SK-N-SH (cell line): ENCODE measurements around the gene SHB. TPM values are rescaled to one million over a fixed set of nuclear protein-coding genes. Genes with fewer than 3 reads are reported as not detected.

Experiments
- CTCF ChIA-PET: fragments of 300-600, 350-600 bp; formaldehyde crosslinking; extraction: SDS; loops from one replicate; lab custom pipeline; 2021; lab: Yijun Ruan, JAX
- POLR2A ChIA-PET: fragments of 350-600 bp; sonication (Branson Sonifier 250); formaldehyde crosslinking; extraction: SDS; loops from one replicate; lab custom pipeline; 2020; ENCODE audit warnings: antibody characterized with exemption, inconsistent platforms; lab: Yijun Ruan, JAX
- DNase-seq: peaks from one replicate; pipeline ENCODE4 v3.0.0; 2012
- H2AFZ ChIP-seq: fragments of 200-600 bp; sonication (generic); 2 replicates; pipeline ENCODE4 v1.8.1; 2016; ENCODE audit warnings: antibody characterized with exemption, mild to moderate bottlenecking, low read depth
- H3F3A ChIP-seq: fragments of 200-600 bp; sonication (generic); replicated peaks from 2 replicates; pipeline ENCODE3; 2016; ENCODE audit warnings: antibody characterized with exemption, mild to moderate bottlenecking; ENCODE audit not compliant: insufficient read depth
- H3K27ac ChIP-seq, 2 experiments: fragments of 200-500 bp in 1 of 2; fragments of 200-600 bp in 1 of 2; sonication (Bioruptor generic) in 1 of 2; sonication (generic), shearing (Covaris generic) in 1 of 2; 2 replicates each; pipeline versions ENCODE4 v1.5.1 to v1.6.1; 2014 to 2016; ENCODE audit warnings: low read depth in 2 of 2, inconsistent platforms in 1 of 2, low read length in 1 of 2, mild to moderate bottlenecking in 1 of 2, mixed read lengths in 1 of 2
- H3K27me3 ChIP-seq: fragments of 200-600 bp; sonication (generic), shearing (Covaris generic); 2 replicates; pipeline ENCODE4 v1.6.1; 2016; ENCODE audit warnings: mixed run types; ENCODE audit not compliant: insufficient read depth
- H3K36me3 ChIP-seq, 2 experiments: fragments of 200-500 bp in 1 of 2; fragments of 200-600 bp in 1 of 2; sonication (Bioruptor generic) in 1 of 2; sonication (generic) in 1 of 2; replicated peaks in 1 of 2; 2 replicates each; pipeline versions ENCODE3 to v1.5.1; 2014 to 2016; ENCODE audit warnings: low read length in 1 of 2, mild to moderate bottlenecking in 1 of 2; ENCODE audit not compliant: insufficient read depth in 2 of 2, control insufficient read depth in 1 of 2
- H3K4me1 ChIP-seq, 2 experiments: fragments of 200-500 bp in 1 of 2; fragments of 200-600 bp in 1 of 2; sonication (Bioruptor generic) in 1 of 2; sonication (generic), shearing (Covaris generic) in 1 of 2; 2 replicates each; pipeline versions ENCODE4 v1.5.1 to v1.6.1; 2014 to 2016; ENCODE audit warnings: low read depth in 1 of 2, low read length in 1 of 2, mixed run types in 1 of 2; ENCODE audit not compliant: insufficient read depth in 2 of 2, control insufficient read depth in 1 of 2
- H3K4me2 ChIP-seq: fragments of 200-600 bp; sonication (generic), shearing (Covaris generic); 2 replicates; pipeline ENCODE4 v1.6.1; 2017; ENCODE audit warnings: mixed run types
- H3K4me3 ChIP-seq, 2 experiments: fragments of 200-500 bp in 1 of 2; fragments of 200-600 bp in 1 of 2; sonication (Bioruptor generic) in 1 of 2; sonication (generic), shearing (Covaris generic) in 1 of 2; 2 replicates each; pipeline versions ENCODE4 v1.5.1 to v1.8.1; 2014 to 2016; ENCODE audit warnings: low read depth in 2 of 2, inconsistent platforms in 1 of 2, low read length in 1 of 2, mild to moderate bottlenecking in 1 of 2, mixed read lengths in 1 of 2, moderate library complexity in 1 of 2
- H3K79me2 ChIP-seq: fragments of 200-600 bp; sonication (generic); 2 replicates; pipeline ENCODE4 v1.8.1; 2017; ENCODE audit warnings: mild to moderate bottlenecking; ENCODE audit not compliant: insufficient read depth
- H3K9ac ChIP-seq: fragments of 200-600 bp; sonication (generic); 2 replicates; pipeline ENCODE4 v1.6.1; 2017; ENCODE audit warnings: mixed run types
- H3K9me2 ChIP-seq: fragments of 200-600 bp; sonication (generic); 2 replicates; pipeline ENCODE4 v1.6.1; 2017; ENCODE audit warnings: mixed run types
- H3K9me3 ChIP-seq: fragments of 200-600 bp; sonication (generic); 2 replicates; pipeline ENCODE4 v1.6.1; 2017; ENCODE audit warnings: mixed run types, mild to moderate bottlenecking, moderate library complexity
- H4K20me1 ChIP-seq: fragments of 200-600 bp; sonication (generic); 2 replicates; pipeline ENCODE4 v1.6.1; 2017; ENCODE audit warnings: mild to moderate bottlenecking, mixed run types; ENCODE audit not compliant: insufficient read depth
- CHD2 ChIP-seq: fragments of 150-350 bp; IDR thresholded peaks from 2 replicates; pipeline ENCODE4 v1.6.1; 2018; ENCODE audit warnings: low read length; ENCODE audit not compliant: partially characterized antibody
- EP300 ChIP-seq, 2 experiments: IDR thresholded peaks; 2 replicates each; pipeline versions ENCODE4 v1.4.0 to v1.6.1; 2012; ENCODE audit warnings: borderline replicate concordance in 1 of 2, low read depth in 1 of 2, low read length in 1 of 2
- GABPA ChIP-seq: IDR thresholded peaks from 2 replicates; pipeline ENCODE4 v1.4.0; 2012; ENCODE audit warnings: low read depth, mild to moderate bottlenecking
- GATA2 ChIP-seq: sonication (generic); formaldehyde crosslinking; IDR thresholded peaks from 2 replicates; pipeline ENCODE4 v1.5.0; 2020; ENCODE audit warnings: mild to moderate bottlenecking, missing genetic modification reagents
- MAX ChIP-seq: IDR thresholded peaks from 2 replicates; pipeline ENCODE4 v1.4.0; 2012; ENCODE audit warnings: low read depth
- RCOR1 ChIP-seq: fragments of 150-350 bp; IDR thresholded peaks from 2 replicates; pipeline ENCODE4 v1.6.1; 2017; ENCODE audit warnings: antibody characterized with exemption, low read length
- REST ChIP-seq: IDR thresholded peaks from 2 replicates; pipeline ENCODE4 v1.6.1; 2012; ENCODE audit warnings: mild to moderate bottlenecking, low read depth, low read length, moderate library complexity
- SIN3A ChIP-seq: IDR thresholded peaks from 2 replicates; pipeline ENCODE4 v1.6.1; 2012; ENCODE audit warnings: low read depth, mild to moderate bottlenecking, low read length, moderate library complexity, borderline replicate concordance
- TEAD4 ChIP-seq: IDR thresholded peaks from 2 replicates; pipeline ENCODE4 v1.4.0; 2012; ENCODE audit warnings: mild to moderate bottlenecking, borderline replicate concordance; ENCODE audit not compliant: insufficient read depth
- USF1 ChIP-seq: IDR thresholded peaks from 2 replicates; pipeline ENCODE4 v1.4.0; 2012; ENCODE audit warnings: low read depth, borderline replicate concordance
- YY1 ChIP-seq: IDR thresholded peaks from 2 replicates; pipeline ENCODE4 v1.4.0; 2012; ENCODE audit warnings: low read depth, mild to moderate bottlenecking
- WGBS: methylation state at CpG from one replicate; pipeline ENCODE4 v1.1.6; 2017; ENCODE audit warnings: low lambda C conversion rate; 5-methylcytosine and 5-hydroxymethylcytosine counted together
- polyA plus RNA-seq, 3 experiments: library from polyadenylated mRNA; depleted of rRNA; stranded (reverse); fragments of >200 nt; gene quantifications; 2 replicates each; pipeline ENCODE4 v1.2.3, GENCODE V29; 2012

SHB gene
- polyA plus RNA-seq, 1 of the 3 experiments (the other 2 are of a cell fraction), result 26.0 TPM

DNA sequence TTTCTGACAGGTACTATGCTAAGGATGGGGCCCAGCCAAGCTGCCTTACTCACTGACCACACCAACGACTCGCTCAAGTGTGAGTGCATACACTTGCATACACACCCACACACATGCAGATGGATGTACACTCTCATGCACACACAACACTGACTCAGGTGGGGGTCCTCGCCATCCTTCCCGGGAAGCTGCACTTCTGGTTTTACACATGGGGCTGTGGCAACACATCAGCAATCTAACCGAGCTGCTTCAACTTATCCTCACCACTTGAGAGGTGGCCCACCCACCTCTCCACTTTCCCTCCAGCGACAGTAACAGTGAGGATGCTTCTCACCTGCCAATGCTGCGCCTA is 97.9 kb downstream of the SHB start:
- Histone ChIP-seq H4K20me1 (no peaks in the 10 kb centered on the region), H3K79me2 (peaks cover 100% of the 10 kb centered on the region), H3K9me3 (no peaks in the 10 kb centered on the region), H3F3A (peaks cover 7% of the 10 kb centered on the region), H3K27ac (no peak overlapping the region), H3K36me3 (peaks cover 22 to 27% of the 10 kb centered on the region in 2 experiments), H3K9ac (no peak overlapping the region), H2AFZ (no peak overlapping the region), H3K4me3 (no peak overlapping the region), H3K4me1 (peaks cover 27 to 41% of the 10 kb centered on the region in 2 experiments; a peak in 3 of 4 replicates), H3K27me3 (no peaks in the 10 kb centered on the region), H3K9me2 (no peaks in the 10 kb centered on the region), H3K4me2 (no peak overlapping the region)
- POLR2A ChIA-PET, result no interaction called here
- no peak for DNase-seq
- CTCF ChIA-PET, result interaction anchor here (1.1 to 4.2 kb wide), 3 partner anchors 16 to 57 kb away, joined by 3 to 15 read pairs (median 8); no protein-coding TSS in a partner anchor
- WGBS, result 88% methylated on average over 7 of the region's 7 CpGs
- TF ChIP-seq SIN3A (no peak), GABPA (no peak), TEAD4 (no peak), CHD2 (no peak)

GRCh38 chr9:37970301-37971107 is 98.5 kb downstream of the SHB start:
- no peak overlapping the region for H3K4me2 ChIP-seq
- no peaks in the 10 kb centered on the region for H3K9me2 ChIP-seq
- peaks cover 27 to 42% of the 10 kb centered on the region in 2 experiments; a peak in 3 of 4 replicates for H3K4me1 ChIP-seq
- ChIA-PET POLR2A (no interaction called here), CTCF (interaction anchor here (1.1 to 2.0 kb wide), 3 partner anchors 8 to 48 kb away, joined by 3 to 8 read pairs (median 7); no protein-coding TSS in a partner anchor)
- no peaks in the 10 kb centered on the region for H3K27me3 ChIP-seq
- no peak for DNase-seq
- H3K27ac ChIP-seq, result no peak overlapping the region
- no peaks in the 10 kb centered on the region for H4K20me1 ChIP-seq
- no peak overlapping the region for H2AFZ ChIP-seq
- H3K79me2 ChIP-seq, result peaks cover 100% of the 10 kb centered on the region
- H3K36me3 ChIP-seq, result peaks cover 22 to 27% of the 10 kb centered on the region in 2 experiments
- H3K4me3 ChIP-seq, result no peak overlapping the region
- peaks cover 13% of the 10 kb centered on the region for H3F3A ChIP-seq
- H3K9ac ChIP-seq, result no peak overlapping the region
- no peaks in the 10 kb centered on the region for H3K9me3 ChIP-seq
- 93% methylated on average over 11 of the region's 11 CpGs for WGBS
- TF ChIP-seq MAX (no peak), USF1 (no peak), REST (no peak), GATA2 (no peak), EP300 (IDR thresholded peaks at IDR 0.05; ENCODE audit: borderline replicate concordance in 1 of 2, low read depth in 1 of 2, low read length in 1 of 2) (no peak), YY1 (no peak), RCOR1 (no peak)
